Measurements from ENCODE around the gene SPAG9.
"Not testable (repeated sequence)": the region's sequence is repeated elsewhere in the genome, so short reads cannot be mapped to it uniquely, and the experiment has no call there.

SPAG9 gene

GRCh38 chr17:51083981-51084380 lies 36.7 kb downstream of the SPAG9 start:
- DNase-seq, result no peak

GRCh38 chr17:51083364-51083763 lies 37.3 kb downstream of the SPAG9 start:
- not testable (repeated sequence) for DNase-seq

GRCh38 chr17:51079049-51079448 lies 41.6 kb downstream of the SPAG9 start:
- no peak for DNase-seq

- no peak for DNase-seq
Observed at GRCh38 chr17:51078009-51078592, 42.6 kb downstream of the SPAG9 start.

- DNase-seq, result no peak
Observed at GRCh38 chr17:51076821-51077220, 43.8 kb downstream of the SPAG9 start.

- DNase-seq, result no peak
Observed at GRCh38 chr17:51071556-51071955, 49.1 kb downstream of the SPAG9 start.

GRCh38 chr17:51065466-51065865 lies 55.2 kb downstream of the SPAG9 start:
- DNase-seq, result no peak

GRCh38 chr17:51064061-51064735 lies 56.5 kb downstream of the SPAG9 start:
- no peak for DNase-seq

GRCh38 chr17:51060396-51060795 lies 60.3 kb downstream of the SPAG9 start:
- DNase-seq, result no peak

- DNase-seq, result no peak
Observed at GRCh38 chr17:51059781-51060180, 60.9 kb downstream of the SPAG9 start.

- no peak for DNase-seq
Observed at GRCh38 chr17:51057534-51057933, 63.1 kb downstream of the SPAG9 start.

GRCh38 chr17:51056813-51057510 lies 63.7 kb downstream of the SPAG9 start:
- no peak for DNase-seq

- no peak for DNase-seq
Observed at GRCh38 chr17:51054748-51055147, 65.9 kb downstream of the SPAG9 start.

GRCh38 chr17:51052235-51052634 lies 68.4 kb downstream of the SPAG9 start:
- DNase-seq, result no peak

GRCh38 chr17:51050291-51051033 lies 70.2 kb downstream of the SPAG9 start:
- no peak for DNase-seq

GRCh38 chr17:51046514-51047384 lies 73.9 kb downstream of the SPAG9 start:
- DNase-seq, result no peak

- DNase-seq, result no peak
Observed at GRCh38 chr17:51046046-51046445, 74.6 kb downstream of the SPAG9 start.

GRCh38 chr17:51045621-51046020 lies 75.0 kb downstream of the SPAG9 start:
- DNase-seq, result no peak

GRCh38 chr17:51044976-51045375 lies 75.7 kb downstream of the SPAG9 start:
- no peak for DNase-seq

- DNase-seq, result no peak
Observed at GRCh38 chr17:51036084-51036483, 84.6 kb downstream of the SPAG9 start.

- DNase-seq, result no peak
Observed at GRCh38 chr17:51035431-51035830, 85.2 kb downstream of the SPAG9 start.

GRCh38 chr17:51034800-51035199 lies 85.9 kb downstream of the SPAG9 start:
- DNase-seq, result no peak

GRCh38 chr17:51032850-51033249 lies 87.8 kb downstream of the SPAG9 start:
- DNase-seq, result no peak
